ENCODE measurements around the gene CCDC14.

GRCh38 chr3:123881771-123882170, 79.3 kb downstream of the CCDC14 start:
- TF ChIP-seq, protein P1, sequence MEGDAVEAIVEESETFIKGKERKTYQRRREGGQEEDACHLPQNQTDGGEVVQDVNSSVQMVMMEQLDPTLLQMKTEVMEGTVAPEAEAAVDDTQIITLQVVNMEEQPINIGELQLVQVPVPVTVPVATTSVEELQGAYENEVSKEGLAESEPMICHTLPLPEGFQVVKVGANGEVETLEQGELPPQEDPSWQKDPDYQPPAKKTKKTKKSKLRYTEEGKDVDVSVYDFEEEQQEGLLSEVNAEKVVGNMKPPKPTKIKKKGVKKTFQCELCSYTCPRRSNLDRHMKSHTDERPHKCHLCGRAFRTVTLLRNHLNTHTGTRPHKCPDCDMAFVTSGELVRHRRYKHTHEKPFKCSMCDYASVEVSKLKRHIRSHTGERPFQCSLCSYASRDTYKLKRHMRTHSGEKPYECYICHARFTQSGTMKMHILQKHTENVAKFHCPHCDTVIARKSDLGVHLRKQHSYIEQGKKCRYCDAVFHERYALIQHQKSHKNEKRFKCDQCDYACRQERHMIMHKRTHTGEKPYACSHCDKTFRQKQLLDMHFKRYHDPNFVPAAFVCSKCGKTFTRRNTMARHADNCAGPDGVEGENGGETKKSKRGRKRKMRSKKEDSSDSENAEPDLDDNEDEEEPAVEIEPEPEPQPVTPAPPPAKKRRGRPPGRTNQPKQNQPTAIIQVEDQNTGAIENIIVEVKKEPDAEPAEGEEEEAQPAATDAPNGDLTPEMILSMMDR (IDR thresholded peaks at IDR 0.05), result no peak
- no peak for TF ChIP-seq POLR2A (IDR thresholded peaks at IDR 0.05)
